HFF-Myc (cell line): ENCODE measurements around the gene BACE1-AS.

ENCODE experiments used
- DNase-seq: peaks from one replicate; pipeline ENCODE4 v3.0.0-alpha.2; 2011; ENCODE audit warnings: low read depth; ENCODE audit errors: extremely low read depth
- H3K4me3 ChIP-seq: replicated peaks from 2 replicates; pipeline ENCODE4 v1.5.1; 2011; ENCODE audit warnings: low read depth, mild to moderate bottlenecking, control low read depth, low read length
- CTCF ChIP-seq: IDR thresholded peaks from 2 replicates; pipeline ENCODE4 v1.5.1; 2012; ENCODE audit warnings: mild to moderate bottlenecking, low read depth, low read length, control low read depth; ENCODE audit errors: missing control alignments

Gene BACE1-AS

GRCh38 chr11:117313091-117313490 lies 21.9 kb downstream of the BACE1-AS start:
- no peak for DNase-seq
- H3K4me3 ChIP-seq: no peak overlapping the region
- TF ChIP-seq CTCF: no peak

- H3K4me3 ChIP-seq: peak overlapping the region; percentile 84
- no peak for TF ChIP-seq CTCF
- DNase-seq: no peak
These were observed 23.0 kb downstream of the BACE1-AS start for GRCh38 chr11:117313828-117314768.

DNA sequence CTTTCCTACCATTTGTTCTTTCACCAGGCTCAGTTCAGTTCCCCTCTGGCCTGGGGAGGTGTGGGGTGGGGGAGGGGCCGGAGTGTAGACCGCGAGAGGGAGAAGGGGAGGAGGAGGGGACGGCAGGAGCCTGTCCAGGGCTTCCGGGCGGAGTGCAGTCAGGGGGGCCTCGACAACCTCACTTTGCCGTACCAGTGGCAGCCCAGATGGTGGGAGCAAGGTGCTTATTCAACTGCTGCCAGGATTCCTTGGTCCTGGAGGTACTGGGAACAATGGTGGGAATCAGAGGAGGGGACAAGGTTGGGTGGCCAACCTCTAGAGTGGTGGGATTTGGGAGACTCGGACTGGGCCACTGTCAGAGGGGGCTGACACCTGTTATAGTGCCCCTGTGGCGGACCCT lies 23.7 kb downstream of the BACE1-AS start:
- DNase-seq: no peak
- no peak for TF ChIP-seq CTCF
- H3K4me3 ChIP-seq: peak overlapping the region; percentile 84

DNA sequence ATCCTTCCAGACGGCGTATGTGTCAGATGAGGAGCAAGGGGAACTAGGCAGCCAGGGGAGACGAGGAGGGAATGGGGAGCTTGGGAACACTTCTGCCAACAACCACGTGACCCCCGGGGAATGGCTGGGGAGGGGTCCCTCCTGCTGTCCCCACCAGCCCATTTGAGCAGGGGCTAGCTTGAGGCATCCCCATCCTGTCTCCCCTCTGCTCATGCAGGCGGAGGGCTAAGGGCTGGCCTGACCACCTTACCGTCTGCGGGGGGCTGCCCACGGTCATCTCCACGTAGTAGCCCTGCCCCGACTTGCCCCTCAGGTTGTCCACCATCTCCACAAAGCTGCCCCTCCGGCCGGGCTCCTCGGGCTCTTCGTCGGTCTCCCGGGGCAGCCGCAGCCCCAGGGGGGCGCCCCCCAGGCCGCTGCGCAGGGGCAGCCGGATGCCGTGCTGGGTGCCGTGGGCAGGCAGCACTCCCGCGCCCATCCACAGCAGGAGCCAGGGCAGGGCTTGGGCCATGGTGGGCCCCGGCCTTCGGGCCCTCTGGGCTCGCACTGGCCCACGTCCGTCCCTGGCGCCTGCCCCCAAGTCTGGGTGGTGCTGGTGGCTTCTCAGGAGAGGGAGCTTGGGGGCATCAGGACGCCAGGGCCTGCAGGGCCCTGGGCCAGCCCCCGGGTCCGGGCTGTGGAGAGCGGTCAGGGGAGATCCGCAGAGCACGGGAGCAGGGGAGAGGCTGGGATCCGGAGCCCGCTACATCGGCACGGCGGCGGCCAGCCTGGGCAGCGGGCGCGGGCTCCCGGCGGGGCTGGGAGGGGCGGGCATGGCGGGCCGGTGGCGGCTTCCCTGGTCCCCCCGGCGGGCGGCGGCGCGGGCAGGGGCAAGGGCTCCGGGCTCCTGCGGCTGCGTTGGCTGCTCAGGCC lies 24.4 kb downstream of the BACE1-AS start:
- peak overlapping the region; percentile 84 for H3K4me3 ChIP-seq
- no peak for TF ChIP-seq CTCF
- DNase-seq: no peak

DNA sequence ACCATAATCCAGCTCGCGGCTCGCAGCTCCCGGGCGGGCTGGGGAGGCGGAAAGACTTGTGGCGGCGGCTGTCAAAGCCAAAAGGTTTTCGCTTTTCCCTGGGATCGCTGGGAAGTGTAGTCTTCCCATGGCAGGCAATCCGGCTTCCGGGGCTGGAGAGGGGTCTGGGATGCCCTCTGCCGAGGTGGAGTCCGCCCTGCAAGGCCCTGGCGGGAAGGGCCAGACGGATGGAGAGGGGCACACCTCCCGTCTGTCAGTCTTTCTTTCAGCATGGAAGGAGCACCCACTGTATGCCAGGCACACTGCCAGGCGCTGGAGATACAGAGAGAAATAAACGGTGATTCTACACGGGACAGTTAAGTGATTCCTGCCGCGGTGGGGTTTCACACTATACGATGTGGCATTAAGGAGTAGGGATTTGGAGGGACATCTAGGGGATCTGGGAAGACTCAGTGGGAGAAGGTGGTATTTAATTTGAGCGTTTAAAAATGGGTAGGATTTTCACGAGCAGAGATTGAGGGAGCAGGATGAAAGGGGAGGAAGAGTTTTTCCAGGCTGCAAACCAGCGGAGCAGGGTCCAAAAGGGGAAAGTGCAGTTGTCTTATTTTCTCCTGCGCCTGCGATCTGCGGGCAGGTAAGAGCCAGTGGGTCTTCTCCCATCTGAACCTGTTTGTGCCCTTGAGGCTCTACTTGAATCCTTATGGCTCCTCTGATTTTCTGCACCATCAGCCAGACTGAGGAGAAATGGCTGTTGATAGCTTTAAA lies 25.2 kb downstream of the BACE1-AS start, which contains the start of gene BACE1:
Gene BACE1 (minus strand): TSS at position 60 of the 765 bp plus-strand sequence. CDS start 461 bp downstream, outside the sequence.
- peak; percentile 57 for TF ChIP-seq CTCF
- H3K4me3 ChIP-seq: peak within 1 kb of the TSS; percentile 84
- DNase-seq: peak; percentile 60

GRCh38 chr11:117318738-117319137 lies 27.6 kb downstream of the BACE1-AS start:
- no peak overlapping the region for H3K4me3 ChIP-seq
- no peak for DNase-seq
- no peak for TF ChIP-seq CTCF
